GM21786 (cell line): ENCODE data around the gene LCA5L.
"Not testable (repeated sequence)": the region's sequence is repeated elsewhere in the genome, so short reads cannot be mapped to it uniquely, and the experiment has no call there.

Experiments
- ATAC-seq: cut with Tn5 transposase; IDR thresholded peaks from one replicate; pipeline ENCODE4 v1.9.1; 2021; ENCODE audit not compliant: unreplicated experiment

Gene LCA5L

DNA sequence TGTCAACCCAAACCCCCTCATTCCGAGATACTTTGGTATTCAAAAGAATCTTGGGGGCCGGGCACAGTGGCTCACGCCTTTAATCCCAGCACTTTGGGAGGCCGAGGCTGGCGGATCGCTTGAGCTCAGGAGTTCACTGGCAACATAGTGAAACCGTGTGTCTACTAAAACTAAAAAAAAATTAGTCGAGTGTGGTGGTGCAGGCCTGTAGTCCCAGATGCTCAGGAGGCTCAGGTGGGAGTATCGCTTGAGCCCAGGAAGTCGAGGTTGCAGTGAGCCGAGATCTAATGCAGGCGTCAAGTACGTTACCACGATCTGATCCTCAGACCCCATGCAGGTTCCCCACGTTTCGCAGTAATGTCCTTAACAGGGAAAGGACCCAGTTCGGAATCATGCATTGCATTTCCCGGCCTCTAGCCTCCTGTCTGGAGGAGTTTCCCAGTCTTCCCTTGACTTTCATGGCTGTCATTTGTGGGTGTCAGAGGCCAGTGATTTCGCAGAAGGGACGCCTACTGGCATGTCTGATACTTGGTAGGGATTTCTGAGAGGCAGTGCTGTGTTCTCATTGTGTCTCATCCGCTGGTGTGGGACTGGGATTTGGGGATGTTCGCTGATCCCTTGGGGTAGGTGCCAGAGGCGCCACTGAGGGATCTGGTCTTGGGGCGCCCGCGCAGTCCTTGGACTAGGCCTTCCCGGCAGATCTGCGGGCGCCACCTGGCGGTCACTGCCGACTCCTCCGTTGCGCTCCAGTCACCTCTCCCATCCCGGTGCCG lies 57.4 kb downstream of the LCA5L start:
- ATAC-seq: peak; percentile 83

DNA sequence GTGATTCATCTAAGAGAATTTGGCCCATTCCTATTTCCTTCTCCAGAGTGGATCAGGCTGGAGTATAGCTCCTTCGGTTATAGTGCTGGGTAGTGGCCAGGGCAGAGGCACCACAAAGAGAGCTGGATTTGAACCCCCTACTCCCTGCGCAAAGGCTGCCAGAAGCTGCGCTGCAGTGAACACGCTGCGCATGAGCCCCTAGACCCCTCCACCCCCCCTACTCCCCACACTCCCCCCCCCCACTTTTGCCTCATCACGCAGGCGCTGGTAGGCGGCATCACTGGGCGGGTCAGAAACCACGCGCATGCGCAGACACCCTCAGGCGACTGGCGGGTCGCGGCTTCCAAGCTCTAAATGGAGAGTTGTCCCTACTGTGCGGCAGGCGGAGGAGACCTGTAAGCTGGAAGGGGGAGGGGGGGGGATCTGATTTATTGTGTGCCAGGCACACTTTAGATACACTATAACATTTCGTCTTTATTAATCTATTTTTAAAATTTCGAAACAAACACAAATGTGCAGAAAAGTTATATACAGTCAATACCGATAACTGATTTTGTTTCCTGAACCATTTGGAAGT lies 58.0 kb downstream of the LCA5L start:
- ATAC-seq: peak; percentile 42

GRCh38 chr21:39386899-39387298 lies 58.7 kb downstream of the LCA5L start:
- ATAC-seq: no peak

GRCh38 chr21:39386194-39386593 lies 59.4 kb downstream of the LCA5L start:
- no peak for ATAC-seq

DNA sequence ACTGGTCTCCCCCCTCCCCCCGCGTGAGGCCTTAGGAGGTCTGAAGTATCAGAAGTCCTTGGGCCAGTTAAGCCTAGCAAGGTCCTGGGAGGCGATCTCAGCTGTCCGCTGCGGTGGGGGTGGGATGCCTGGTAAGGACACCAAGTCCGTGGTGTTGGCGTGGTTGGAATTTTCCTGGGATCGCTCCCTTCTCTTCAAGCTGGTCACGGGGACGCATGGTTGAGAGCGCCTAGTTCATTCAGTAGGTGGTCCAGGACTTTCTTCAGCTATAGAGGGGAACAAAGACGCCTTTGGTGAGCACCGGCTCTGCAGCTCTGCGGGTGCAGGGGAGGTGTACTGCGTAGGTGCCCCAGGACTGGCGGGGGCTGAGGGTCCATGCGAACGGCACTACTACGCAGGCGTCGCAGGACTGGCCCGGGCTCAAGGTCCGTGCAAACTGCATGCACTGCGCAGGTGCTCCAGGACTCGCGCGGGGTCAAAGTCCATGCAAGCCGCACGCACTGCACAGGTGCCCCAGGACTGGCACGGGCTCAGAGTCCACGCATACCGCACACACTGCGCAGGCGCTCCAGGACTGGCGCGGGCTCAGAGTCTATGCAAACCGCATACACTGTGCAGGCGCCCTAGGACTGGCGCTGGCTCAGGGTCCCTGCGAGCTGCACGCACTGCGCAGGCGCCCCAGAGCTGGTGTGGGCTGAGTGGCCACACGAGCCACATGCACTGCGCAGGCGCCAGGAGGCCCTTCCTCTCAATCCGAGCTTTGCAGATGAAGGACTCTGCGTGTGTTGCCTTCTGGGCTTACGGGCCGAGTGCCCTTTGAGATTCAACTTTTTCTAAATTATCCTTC lies 60.1 kb downstream of the LCA5L start:
- no peak for ATAC-seq

GRCh38 chr21:39384674-39385298 lies 60.8 kb downstream of the LCA5L start:
- no peak for ATAC-seq

- ATAC-seq: not testable (repeated sequence)
Measured at GRCh38 chr21:39382096-39382495, 63.5 kb downstream of the LCA5L start.

- no peak for ATAC-seq
Measured at GRCh38 chr21:39381009-39381408, 64.6 kb downstream of the LCA5L start.

- peak; percentile 93 for ATAC-seq
Measured at GRCh38 chr21:39379986-39380891, 65.3 kb downstream of the LCA5L start.

DNA sequence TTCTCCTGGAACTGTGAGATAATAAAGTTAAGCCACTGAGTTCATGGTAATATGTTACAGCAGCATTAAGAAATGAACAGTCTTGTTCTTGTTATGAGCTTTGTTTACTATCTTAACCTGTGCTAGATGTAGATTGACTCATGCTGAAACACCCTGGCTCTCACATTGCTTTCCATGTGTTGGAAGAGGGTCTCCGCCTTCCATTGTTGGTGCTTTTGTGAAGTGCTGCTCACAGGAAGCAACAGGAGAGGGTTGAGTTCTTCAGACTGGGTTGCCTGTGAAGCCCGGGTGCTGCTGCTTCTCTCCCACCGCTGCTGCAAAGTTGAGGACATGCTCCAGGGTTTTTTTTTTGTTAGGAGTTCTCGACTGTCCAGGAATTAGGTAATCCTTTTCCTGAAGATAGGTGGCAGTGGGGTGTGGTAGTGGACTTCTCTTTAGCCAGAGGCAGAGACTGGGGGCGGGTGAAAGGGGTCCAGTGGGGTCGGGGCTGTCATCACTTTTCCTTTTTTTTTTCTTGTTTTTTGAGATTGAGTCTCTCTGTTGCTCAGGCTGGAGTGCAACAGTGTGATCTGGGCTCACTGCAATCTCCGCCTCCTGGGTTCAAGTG lies 68.0 kb downstream of the LCA5L start:
- ATAC-seq: no peak

DNA sequence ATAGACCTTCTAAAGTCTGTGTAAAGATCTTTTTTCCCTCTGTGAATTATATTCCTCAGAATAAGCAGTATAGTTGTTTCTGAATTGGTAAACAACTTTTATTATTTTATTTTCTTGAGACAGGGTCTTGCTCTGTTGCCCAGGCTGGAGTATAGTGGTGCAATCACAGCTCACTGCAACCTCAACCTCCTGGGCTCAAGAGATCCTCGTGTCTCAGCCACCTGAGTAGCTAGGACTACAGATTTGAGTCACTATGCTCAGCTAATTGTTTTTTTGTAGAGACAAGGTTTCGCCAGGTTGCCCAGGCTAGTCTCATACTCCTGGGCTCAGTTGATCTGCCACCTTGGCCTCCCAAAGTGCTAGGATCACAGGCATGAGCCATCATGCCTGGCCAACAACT lies 70.1 kb downstream of the LCA5L start:
- no peak for ATAC-seq

GRCh38 chr21:39374046-39374445 lies 71.5 kb downstream of the LCA5L start:
- ATAC-seq: no peak

DNA sequence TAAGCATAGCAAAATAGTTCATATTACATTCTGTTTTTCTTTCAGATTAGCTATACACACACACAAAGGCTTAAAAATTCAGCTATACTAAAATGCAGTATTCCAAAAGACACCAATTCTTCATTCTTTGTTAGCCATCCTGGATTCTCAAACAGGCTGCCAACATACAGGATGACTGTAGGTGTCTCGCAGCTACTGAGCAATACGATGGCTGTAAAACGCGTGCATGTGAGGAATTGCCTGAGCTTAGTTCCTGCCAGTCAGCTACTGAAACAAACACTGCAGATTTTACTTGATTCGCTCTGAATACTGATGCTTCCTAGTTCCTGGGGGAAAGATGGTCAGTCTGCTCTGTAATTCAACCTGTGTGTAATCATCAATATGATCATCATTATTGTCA lies 71.9 kb downstream of the LCA5L start:
- peak; percentile 75 for ATAC-seq

DNA sequence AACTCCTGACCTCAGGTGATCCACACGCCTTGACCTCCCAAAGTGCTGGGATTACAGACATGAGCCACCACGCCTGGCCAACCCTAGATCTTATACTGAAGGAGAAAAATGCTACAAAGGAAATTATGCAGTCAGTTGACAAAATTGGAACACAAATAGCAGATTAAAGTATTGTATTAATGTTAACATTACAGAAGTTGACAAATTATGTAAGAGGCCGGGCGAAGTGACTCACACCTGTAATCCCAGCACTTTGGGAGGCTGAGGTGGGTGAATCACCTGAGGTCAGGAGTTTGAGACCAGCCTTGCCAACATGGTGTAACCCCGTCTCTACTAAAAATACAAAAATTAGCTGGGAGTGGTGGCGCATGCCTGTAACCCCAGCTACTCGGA lies 75.7 kb downstream of the LCA5L start:
- ATAC-seq: not testable (repeated sequence)

DNA sequence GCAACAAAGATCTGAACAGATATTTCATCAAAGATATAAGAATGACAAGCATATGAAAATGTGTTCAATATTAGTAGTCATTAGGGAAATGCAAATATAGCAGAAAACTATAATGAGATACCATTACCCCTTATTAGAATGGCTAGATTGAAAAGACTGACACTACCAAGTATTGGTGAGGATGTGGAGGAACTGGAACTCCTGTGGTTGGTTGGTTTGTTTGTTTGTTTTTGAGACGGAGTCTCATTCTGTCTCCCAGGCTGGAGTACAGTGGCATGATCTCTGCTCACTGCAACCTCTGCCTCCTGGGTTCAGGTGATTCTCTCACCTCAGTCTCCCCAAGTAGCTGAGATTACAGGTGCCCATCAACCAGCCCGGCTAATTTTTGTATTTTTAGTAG lies 77.8 kb downstream of the LCA5L start:
- ATAC-seq: no peak

GRCh38 chr21:39366563-39366962 lies 79.0 kb downstream of the LCA5L start:
- ATAC-seq: no peak

DNA sequence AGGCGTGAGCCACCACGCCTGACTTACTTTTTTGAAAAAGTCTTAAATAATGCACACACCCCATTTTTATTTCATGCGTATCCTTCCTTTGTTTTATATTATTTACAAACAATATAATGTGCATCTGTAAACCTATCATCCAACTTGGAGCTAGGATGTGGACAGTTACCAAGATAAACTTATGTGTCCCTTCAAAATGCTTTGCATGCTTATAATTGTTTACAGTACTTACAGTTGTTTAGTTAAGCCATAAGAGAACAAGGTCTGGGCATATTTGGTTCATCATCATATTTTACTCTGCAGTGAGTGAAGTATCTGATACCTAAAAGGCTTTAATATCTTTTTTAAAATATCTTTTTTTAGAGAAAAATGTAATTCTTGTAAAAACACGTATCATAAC lies 80.6 kb downstream of the LCA5L start:
- ATAC-seq: no peak

DNA sequence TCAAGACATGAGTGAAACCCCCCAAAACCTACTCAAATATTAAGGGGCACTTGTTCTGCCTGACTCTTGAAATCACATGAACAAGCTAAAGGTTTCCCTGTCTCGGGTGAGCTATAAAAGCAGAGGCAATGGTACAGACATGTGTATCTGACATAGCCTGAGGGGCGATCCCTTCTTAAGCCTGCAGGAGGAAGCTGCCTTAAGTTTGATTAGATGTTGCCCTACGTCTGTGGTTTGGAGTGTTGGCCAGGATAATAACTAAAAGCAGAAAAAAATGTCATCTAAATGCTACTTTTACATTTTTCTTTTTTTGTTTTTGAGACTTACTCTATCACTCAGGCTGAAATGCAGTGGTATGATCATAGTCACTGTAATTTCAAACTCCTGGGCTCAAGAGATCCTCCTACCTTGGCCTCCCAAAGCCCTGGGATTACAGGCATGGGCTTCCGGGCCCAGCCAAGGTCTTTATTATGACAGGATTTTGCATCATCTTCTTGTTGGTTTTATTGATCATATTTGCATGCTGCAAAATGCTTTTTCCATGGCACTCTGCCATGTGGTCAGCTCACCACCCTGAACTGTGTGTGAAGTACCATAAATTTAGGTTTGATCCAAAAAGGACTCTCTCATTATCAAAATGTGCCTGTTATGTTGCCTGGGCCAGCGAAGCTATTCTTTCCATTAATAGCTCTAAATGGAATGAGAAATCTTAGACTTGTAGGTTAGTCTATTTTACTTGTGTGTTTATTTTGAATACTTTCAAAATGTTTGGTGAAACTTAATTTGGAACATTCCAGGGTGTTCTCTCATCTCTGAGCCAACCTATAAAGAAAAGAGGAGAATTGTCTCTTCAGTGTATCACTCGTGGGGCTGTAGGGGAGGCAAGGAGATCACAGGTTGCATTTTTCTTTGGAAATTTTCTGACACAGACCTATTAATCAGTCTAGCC lies 81.7 kb downstream of the LCA5L start:
- no peak for ATAC-seq

GRCh38 chr21:39362733-39363132 lies 82.8 kb downstream of the LCA5L start:
- ATAC-seq: no peak
